B cell (primary cell): ENCODE results near the gene CHD5. TPM values are rescaled to one million over a fixed set of nuclear protein-coding genes. Genes with fewer than 3 reads are reported as not detected.

Experiments used
- ATAC-seq: fragments of 200-7000 bp; cut with Tn5 transposase; one replicate; pipeline ENCODE4 v1.10.0; 2021; ENCODE audit warnings: low read depth, mild to moderate bottlenecking, moderate number of reproducible peaks, moderate library complexity
- CTCF ChIA-PET: fragments of 350-600 bp; sonication (Branson Sonifier 250); formaldehyde crosslinking; loops from one replicate; lab custom pipeline; 2021; ENCODE audit warnings: antibody characterized with exemption, inconsistent platforms; lab: Charles Lee
- POLR2A ChIA-PET: fragments of 350-600 bp; sonication (Branson Sonifier 250); formaldehyde crosslinking; loops from one replicate; lab custom pipeline; 2021; ENCODE audit warnings: antibody characterized with exemption; lab: Charles Lee
- DNase-seq: peaks from one replicate; pipeline ENCODE4 v3.0.0; 2013
- H2AFZ ChIP-seq: 2 replicates; pipeline ENCODE4 v1.6.1; 2012; ENCODE audit warnings: mild to moderate bottlenecking, low read depth, low read length; ENCODE audit not compliant: insufficient read depth, poor library complexity, severe bottlenecking
- H3K27ac ChIP-seq, 2 donors: 1 replicate in 1 of 2; 2 replicates in 1 of 2; pipeline ENCODE4 v1.5.1; 2012 to 2013; ENCODE audit warnings: low read length in 2 of 2, mild to moderate bottlenecking in 2 of 2, moderate library complexity in 1 of 2
- H3K27me3 ChIP-seq, 4 experiments: fragments of 200-600 bp in 1 of 4; sonication (generic) in 1 of 4; replicated peaks in 1 of 4; 1 replicate in 2 of 4; 2 replicates in 2 of 4; pipeline versions ENCODE4 v1.6.1 to v1.7.0; 2013 to 2016; ENCODE audit warnings: low read length in 3 of 4, mild to moderate bottlenecking in 2 of 4, mixed read lengths in 1 of 4, moderate library complexity in 1 of 4; ENCODE audit not compliant: insufficient read depth in 4 of 4, control insufficient read depth in 3 of 4; ENCODE audit errors: control extremely low read depth in 1 of 4
- H3K36me3 ChIP-seq, 2 experiments: replicated peaks in 1 of 2; 1 replicate in 1 of 2; 2 replicates in 1 of 2; pipeline versions ENCODE4 v1.6.1 to v1.7.1; 2013; ENCODE audit warnings: low read length in 1 of 2; ENCODE audit not compliant: insufficient read depth in 2 of 2, control insufficient read depth in 1 of 2; ENCODE audit errors: control extremely low read depth in 1 of 2, extremely low read depth in 1 of 2
- H3K4me1 ChIP-seq, 2 donors: fragments of 200-600 bp in 1 of 2; sonication (generic) in 1 of 2; 1 replicate in 1 of 2; 2 replicates in 1 of 2; pipeline versions ENCODE4 v1.5.1 to v1.6.1; 2013 to 2017; ENCODE audit warnings: low read length in 2 of 2; ENCODE audit not compliant: control insufficient read depth in 2 of 2, insufficient read depth in 2 of 2
- H3K4me2 ChIP-seq: replicated peaks from 2 replicates; pipeline ENCODE3; 2012; ENCODE audit warnings: mild to moderate bottlenecking, low read depth, low read length; ENCODE audit not compliant: poor library complexity, severe bottlenecking
- H3K4me3 ChIP-seq, 5 experiments: fragments of 200-600 bp in 1 of 5; sonication (generic) in 1 of 5; 1 replicate in 3 of 5; 2 replicates in 2 of 5; pipeline versions ENCODE4 v1.5.1 to v1.7.0; 2011 to 2016; ENCODE audit warnings: low read length in 4 of 5, mild to moderate bottlenecking in 4 of 5, low read depth in 2 of 5, control low read depth in 1 of 5, moderate library complexity in 1 of 5; ENCODE audit not compliant: insufficient read depth in 1 of 5; ENCODE audit errors: control extremely low read depth in 1 of 5, extremely low read depth in 1 of 5
- H3K79me2 ChIP-seq: fragments of 200-600 bp; sonication (generic); one replicate; pipeline ENCODE4 v1.6.0; 2016; ENCODE audit warnings: low read length; ENCODE audit not compliant: control insufficient read depth, insufficient read depth
- H3K9ac ChIP-seq: fragments of 200-600 bp; sonication (generic); 2 replicates; pipeline ENCODE4 v1.6.1; 2017; ENCODE audit warnings: mild to moderate bottlenecking, low read length, moderate library complexity
- H3K9me3 ChIP-seq, 3 donors: one replicate each; pipeline versions ENCODE4 v1.6.1 to v1.7.1; 2013; ENCODE audit warnings: low read length in 2 of 3; ENCODE audit not compliant: control insufficient read depth in 2 of 3, insufficient read depth in 1 of 3; ENCODE audit errors: control extremely low read depth in 1 of 3
- H4K20me1 ChIP-seq: 2 replicates; pipeline ENCODE4 v1.6.0; 2012; ENCODE audit warnings: mild to moderate bottlenecking, low read length; ENCODE audit not compliant: insufficient read depth, control insufficient read depth, poor library complexity, severe bottlenecking
- H3K27ac Mint-ChIP-seq: one replicate; pipeline ENCODE4 v1.8.0; 2021; ENCODE audit warnings: mixed read lengths
- H3K27me3 Mint-ChIP-seq: one replicate; pipeline ENCODE4 v1.8.0; 2021; ENCODE audit warnings: mixed read lengths
- H3K4me1 Mint-ChIP-seq: one replicate; pipeline ENCODE4 v1.8.0; 2021; ENCODE audit warnings: mixed read lengths
- H3K4me3 Mint-ChIP-seq: one replicate; pipeline ENCODE4 v1.8.0; 2021; ENCODE audit warnings: mixed read lengths
- H3K9me3 Mint-ChIP-seq: one replicate; pipeline ENCODE4 v1.8.0; 2022; ENCODE audit warnings: mixed read lengths; ENCODE audit not compliant: insufficient read depth
- EZH2 ChIP-seq: IDR thresholded peaks from 2 replicates; pipeline ENCODE4 v1.6.1; 2012; ENCODE audit warnings: borderline replicate concordance, low read depth, mild to moderate bottlenecking, moderate library complexity, low read length; ENCODE audit not compliant: insufficient read depth, poor library complexity, severe bottlenecking
- WGBS: methylation state at CpG from one replicate; pipeline ENCODE4 v1.1.5; 2013; ENCODE audit warnings: missing lambda C conversion rate; ENCODE audit not compliant: insufficient coverage; 5-methylcytosine and 5-hydroxymethylcytosine counted together
- intact Hi-C: fragments of 100-400 bp; cut with micrococcal nuclease; formaldehyde crosslinking; loops from one replicate; pipeline ENCODE4 v1.10.0; 2022
- polyA minus RNA-seq: library from RNA; depleted of rRNA, polyadenylated mRNA; stranded (reverse); fragments of >200 nt; gene quantifications from 2 replicates; pipeline ENCODE4 v1.2.3, GENCODE V29; 2012
- polyA plus RNA-seq: library from polyadenylated mRNA; depleted of rRNA; stranded (reverse); fragments of >200 nt; gene quantifications from 2 replicates; pipeline ENCODE4 v1.2.3, GENCODE V29; 2012
- total RNA-seq, 2 donors: library from RNA; stranded (reverse); fragments of 120-200 nt in 1 of 2; gene quantifications; 1 replicate in 1 of 2; 2 replicates in 1 of 2; pipeline versions ENCODE4 v1.2.3 to v1.2.4, GENCODE V29; 2013 to 2022
- TF ChIP-seq, protein P1 (sequence below): fragments of 200-600 bp; IDR thresholded peaks from one replicate; pipeline ENCODE4 v1.8.0; 2022; ENCODE audit warnings: antibody characterized with exemption, mild to moderate bottlenecking

Gene CHD5
- 0.07 and 0.20 TPM in 2 replicates for total RNA-seq
- total RNA-seq (2013) = 0.07 TPM
- polyA plus RNA-seq = 0.18 and 0.22 TPM in 2 replicates
- polyA minus RNA-seq = 0.14 TPM in 1 of 2 replicates, not detected in the other

- peak; percentile 17 for ATAC-seq
- intact Hi-C loops = no loop called here
- Histone ChIP-seq H3K4me3 (no peak within 1 kb of the TSS), H3K4me2 (peak within 1 kb of the TSS; percentile 66), H3K36me3 (peaks cover 0 to 2% of the 10 kb centered on the region in 2 experiments), H3K27me3 (peaks cover 0 to 47% (median 15%) of the 10 kb centered on the region in 4 experiments), H3K4me1 (peaks cover 18% of the 10 kb centered on the region in 2 donors), H4K20me1 (no peaks in the 10 kb centered on the region), H3K9ac (no peak within 1 kb of the TSS), H3K9me3 (peaks cover 0 to 4% (median 0%) of the 10 kb centered on the region in 3 donors), H2AFZ (peak within 1 kb of the TSS; percentile 16), H3K79me2 (no peaks in the 10 kb centered on the region), H3K27ac (no peak within 1 kb of the TSS)
- ChIA-PET POLR2A (no interaction called here), CTCF (no interaction called here)
- TF ChIP-seq EZH2 = no peak
- TF ChIP-seq, protein P1, sequence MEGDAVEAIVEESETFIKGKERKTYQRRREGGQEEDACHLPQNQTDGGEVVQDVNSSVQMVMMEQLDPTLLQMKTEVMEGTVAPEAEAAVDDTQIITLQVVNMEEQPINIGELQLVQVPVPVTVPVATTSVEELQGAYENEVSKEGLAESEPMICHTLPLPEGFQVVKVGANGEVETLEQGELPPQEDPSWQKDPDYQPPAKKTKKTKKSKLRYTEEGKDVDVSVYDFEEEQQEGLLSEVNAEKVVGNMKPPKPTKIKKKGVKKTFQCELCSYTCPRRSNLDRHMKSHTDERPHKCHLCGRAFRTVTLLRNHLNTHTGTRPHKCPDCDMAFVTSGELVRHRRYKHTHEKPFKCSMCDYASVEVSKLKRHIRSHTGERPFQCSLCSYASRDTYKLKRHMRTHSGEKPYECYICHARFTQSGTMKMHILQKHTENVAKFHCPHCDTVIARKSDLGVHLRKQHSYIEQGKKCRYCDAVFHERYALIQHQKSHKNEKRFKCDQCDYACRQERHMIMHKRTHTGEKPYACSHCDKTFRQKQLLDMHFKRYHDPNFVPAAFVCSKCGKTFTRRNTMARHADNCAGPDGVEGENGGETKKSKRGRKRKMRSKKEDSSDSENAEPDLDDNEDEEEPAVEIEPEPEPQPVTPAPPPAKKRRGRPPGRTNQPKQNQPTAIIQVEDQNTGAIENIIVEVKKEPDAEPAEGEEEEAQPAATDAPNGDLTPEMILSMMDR = no peak
- peak within 1 kb of the TSS; percentile 74 for H3K4me3 Mint-ChIP-seq
- H3K4me1 Mint-ChIP-seq = peaks cover 21% of the 10 kb centered on the region
- WGBS = 3% methylated on average over 57 of the region's 57 CpGs
- DNase-seq = peak; percentile 40
- H3K27ac Mint-ChIP-seq = no peak within 1 kb of the TSS
- H3K9me3 Mint-ChIP-seq = no peaks in the 10 kb centered on the region
- peaks cover 34% of the 10 kb centered on the region for H3K27me3 Mint-ChIP-seq
These were observed at the start of gene CHD5 for GRCh38 chr1:6180268-6180706. CHD5 (minus strand) TSS chr1:6180321; CDS start chr1:6180023, 298 bp downstream.

DNA sequence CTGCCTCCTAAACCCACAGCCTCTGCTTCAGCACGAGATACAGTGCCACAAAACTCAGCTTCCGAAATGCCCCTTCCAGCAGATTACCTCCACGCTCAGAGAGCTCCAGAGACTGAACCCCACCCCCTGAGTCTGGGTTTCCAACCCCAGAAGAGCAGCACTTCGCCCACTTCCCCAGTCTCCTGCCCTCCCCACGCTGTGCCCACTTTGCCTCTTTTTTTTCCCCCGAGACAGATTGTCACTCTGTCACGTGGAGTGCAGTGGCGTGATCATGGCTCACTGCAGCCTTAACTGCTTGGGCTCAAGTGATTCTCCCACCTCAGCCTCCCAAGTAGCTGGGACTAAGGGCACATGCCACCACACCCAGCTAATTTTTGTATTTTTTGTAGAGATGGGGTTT lies 45.5 kb upstream of the CHD5 start:
- intact Hi-C loops = no loop called here
- WGBS = 93% methylated on average over 6 of the region's 8 CpGs
- Histone ChIP-seq H4K20me1 (peaks cover 17% of the 10 kb centered on the region), H3K79me2 (peaks cover 4% of the 10 kb centered on the region), H3K4me2 (no peak overlapping the region), H3K27me3 (no peaks in the 10 kb centered on the region), H3K36me3 (peaks cover 9 to 48% of the 10 kb centered on the region in 2 experiments), H3K9ac (no peak overlapping the region), H3K4me1 (no peaks in the 10 kb centered on the region), H2AFZ (no peak overlapping the region), H3K4me3 (no peak overlapping the region), H3K9me3 (no peaks in the 10 kb centered on the region), H3K27ac (no peak overlapping the region)
- Mint-ChIP-seq H3K9me3 (no peaks in the 10 kb centered on the region), H3K27ac (no peak overlapping the region), H3K4me1 (no peaks in the 10 kb centered on the region), H3K4me3 (no peak overlapping the region), H3K27me3 (no peaks in the 10 kb centered on the region)
- ChIA-PET CTCF (interaction anchor here (1.1 kb wide), 1 partner anchor 21 kb away, joined by 3 read pairs; no protein-coding TSS in a partner anchor), POLR2A (no interaction called here)
- DNase-seq = no peak
- ATAC-seq = no peak
- TF ChIP-seq, protein P1 = no peak
- TF ChIP-seq EZH2 = no peak
